ENCODE data around the gene SNTG2.

The SNTG2 gene

GRCh38 chr2:981759-982158, 31.1 kb downstream of the SNTG2 start:
- TF ChIP-seq REST (IDR thresholded peaks at IDR 0.05; ENCODE audit: insufficient read depth in 1 of 2, low read depth in 2 of 2, low read length in 2 of 2) (no peak), FOXP2 (optimal IDR thresholded peaks at IDR 0.05; ENCODE audit: borderline replicate concordance, extremely low read depth, extremely low read length, insufficient read depth) (no peak), POLR2AphosphoS5 (IDR thresholded peaks at IDR 0.05; ENCODE audit: low read depth, low read length) (no peak), SIN3A (IDR thresholded peaks at IDR 0.05; ENCODE audit: borderline replicate concordance, insufficient read depth, low read length) (no peak), TAF1 (IDR thresholded peaks at IDR 0.05; ENCODE audit: borderline replicate concordance, insufficient read depth, low read length) (no peak)

DNA sequence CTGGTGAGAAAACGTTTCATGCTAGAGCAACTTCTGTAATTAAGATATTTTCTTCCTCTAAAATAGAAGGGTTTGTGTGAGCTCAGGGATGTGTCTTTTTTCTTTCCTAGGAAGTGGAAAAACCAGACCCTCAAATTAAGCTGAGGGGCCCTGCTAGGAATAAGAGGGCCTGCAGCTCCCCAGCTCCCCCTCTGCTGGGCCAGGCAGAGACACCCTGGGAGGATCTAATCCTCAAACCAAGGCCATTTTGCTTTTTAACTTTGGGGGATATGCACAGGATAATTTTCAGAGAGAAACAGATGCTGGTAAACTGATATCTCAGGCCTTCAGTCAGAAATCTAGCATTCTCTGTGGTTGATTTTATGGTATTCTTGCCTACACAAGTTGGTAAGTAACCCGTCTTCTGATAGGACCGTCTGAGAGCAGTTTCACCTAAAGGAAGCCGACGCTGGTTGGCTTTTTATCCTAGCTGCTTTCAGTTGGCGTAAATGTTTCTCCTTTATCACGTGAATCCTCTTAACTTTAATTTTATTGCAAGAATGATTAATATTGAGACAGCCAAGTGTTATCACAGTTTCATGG, 34.8 kb downstream of the SNTG2 start:
- TF ChIP-seq POLR2AphosphoS5 (IDR thresholded peaks at IDR 0.05; ENCODE audit: low read depth, low read length) (no peak), FOXP2 (optimal IDR thresholded peaks at IDR 0.05; ENCODE audit: borderline replicate concordance, extremely low read depth, extremely low read length, insufficient read depth) (no peak), TAF1 (IDR thresholded peaks at IDR 0.05; ENCODE audit: borderline replicate concordance, insufficient read depth, low read length) (no peak), SIN3A (IDR thresholded peaks at IDR 0.05; ENCODE audit: borderline replicate concordance, insufficient read depth, low read length) (no peak), REST (IDR thresholded peaks at IDR 0.05; ENCODE audit: insufficient read depth in 1 of 2, low read depth in 2 of 2, low read length in 2 of 2) (no peak)

- TF ChIP-seq TAF1 (IDR thresholded peaks at IDR 0.05; ENCODE audit: borderline replicate concordance, insufficient read depth, low read length) (no peak), FOXP2 (optimal IDR thresholded peaks at IDR 0.05; ENCODE audit: borderline replicate concordance, extremely low read depth, extremely low read length, insufficient read depth) (no peak), REST (IDR thresholded peaks at IDR 0.05; ENCODE audit: insufficient read depth in 1 of 2, low read depth in 2 of 2, low read length in 2 of 2) (no peak), SIN3A (IDR thresholded peaks at IDR 0.05; ENCODE audit: borderline replicate concordance, insufficient read depth, low read length) (no peak), POLR2AphosphoS5 (IDR thresholded peaks at IDR 0.05; ENCODE audit: low read depth, low read length) (no peak)
Observed at GRCh38 chr2:987789-988188, 37.1 kb downstream of the SNTG2 start.

- TF ChIP-seq SIN3A (IDR thresholded peaks at IDR 0.05; ENCODE audit: borderline replicate concordance, insufficient read depth, low read length) (no peak), FOXP2 (optimal IDR thresholded peaks at IDR 0.05; ENCODE audit: borderline replicate concordance, extremely low read depth, extremely low read length, insufficient read depth) (no peak), TAF1 (IDR thresholded peaks at IDR 0.05; ENCODE audit: borderline replicate concordance, insufficient read depth, low read length) (no peak), POLR2AphosphoS5 (IDR thresholded peaks at IDR 0.05; ENCODE audit: low read depth, low read length) (no peak), REST (IDR thresholded peaks at IDR 0.05; ENCODE audit: insufficient read depth in 1 of 2, low read depth in 2 of 2, low read length in 2 of 2) (no peak)
Observed at GRCh38 chr2:989781-990467, 39.3 kb downstream of the SNTG2 start.
